H9 (cell line): ENCODE measurements around the gene FBXL19. TPM values are rescaled to one million over a fixed set of nuclear protein-coding genes. Genes with fewer than 3 reads are reported as not detected.

Experiments
- DNase-seq: peaks from one replicate; pipeline ENCODE4 v3.0.0-alpha.2; 2017
- H2AFZ ChIP-seq: one replicate; pipeline ENCODE4 v1.6.1; 2013; ENCODE audit warnings: mild to moderate bottlenecking, low read length, control low read depth, moderate library complexity
- H2AK5ac ChIP-seq: 2 replicates; pipeline ENCODE4 v1.6.1; 2013; ENCODE audit warnings: low read length, control low read depth, mixed read lengths; ENCODE audit not compliant: insufficient read length
- H2BK120ac ChIP-seq: one replicate; pipeline ENCODE4 v1.6.1; 2013; ENCODE audit warnings: low read depth, mild to moderate bottlenecking, low read length, control low read depth, inconsistent platforms; ENCODE audit not compliant: poor library complexity, severe bottlenecking
- H2BK12ac ChIP-seq: 2 replicates; pipeline ENCODE4 v1.6.1; 2013; ENCODE audit warnings: low read length, control low read depth, mixed read lengths, low read depth; ENCODE audit not compliant: insufficient read length
- H2BK15ac ChIP-seq: 2 replicates; pipeline ENCODE4 v1.6.1; 2013; ENCODE audit warnings: low read depth, low read length, control low read depth
- H2BK20ac ChIP-seq: one replicate; pipeline ENCODE4 v1.6.1; 2013; ENCODE audit warnings: low read depth, mild to moderate bottlenecking, low read length, control low read depth, inconsistent platforms; ENCODE audit not compliant: poor library complexity, severe bottlenecking
- H2BK5ac ChIP-seq: 2 replicates; pipeline ENCODE4 v1.6.1; 2013; ENCODE audit warnings: low read length, control low read depth, mixed read lengths; ENCODE audit not compliant: insufficient read length
- H3K14ac ChIP-seq: 2 replicates; pipeline ENCODE4 v1.6.1; 2013; ENCODE audit warnings: low read length, control low read depth; ENCODE audit not compliant: insufficient read depth
- H3K18ac ChIP-seq: 2 replicates; pipeline ENCODE4 v1.6.1; 2013; ENCODE audit warnings: low read depth, mild to moderate bottlenecking, mixed read lengths, low read length, control low read depth; ENCODE audit not compliant: insufficient read length
- H3K23ac ChIP-seq: 2 replicates; pipeline ENCODE4 v1.6.1; 2013; ENCODE audit warnings: low read length, control low read depth, mixed read lengths, low read depth; ENCODE audit not compliant: insufficient read length
- H3K23me2 ChIP-seq: 2 replicates; pipeline ENCODE4 v1.6.1; 2013; ENCODE audit warnings: low read depth, mild to moderate bottlenecking, mixed read lengths, low read length, control low read depth; ENCODE audit not compliant: insufficient read length, poor library complexity, severe bottlenecking
- H3K27ac ChIP-seq: 2 replicates; pipeline ENCODE4 v1.5.1; 2013; ENCODE audit warnings: low read length, control low read depth, mixed read lengths, low read depth; ENCODE audit not compliant: insufficient read length
- H3K27me3 ChIP-seq: 2 replicates; pipeline ENCODE4 v1.6.1; 2013; ENCODE audit warnings: low read length, control low read depth, inconsistent platforms; ENCODE audit not compliant: insufficient read depth
- H3K4ac ChIP-seq: 2 replicates; pipeline ENCODE4 v1.6.1; 2013; ENCODE audit warnings: low read depth, mild to moderate bottlenecking, control low read depth, inconsistent platforms, low read length, moderate library complexity
- H3K4me1 ChIP-seq: 2 replicates; pipeline ENCODE4 v1.6.1; 2013; ENCODE audit warnings: low read length, control low read depth, inconsistent platforms; ENCODE audit not compliant: insufficient read depth
- H3K4me2 ChIP-seq: 2 replicates; pipeline ENCODE4 v1.6.1; 2013; ENCODE audit warnings: low read length, control low read depth, mixed read lengths; ENCODE audit not compliant: insufficient read length, insufficient read depth
- H3K56ac ChIP-seq: 2 replicates; pipeline ENCODE4 v1.6.1; 2013; ENCODE audit warnings: low read depth, mild to moderate bottlenecking, mixed read lengths, low read length, control low read depth; ENCODE audit not compliant: insufficient read length
- H3K79me1 ChIP-seq: 2 replicates; pipeline ENCODE4 v1.6.1; 2013; ENCODE audit warnings: low read depth, mild to moderate bottlenecking, moderate library complexity, low read length, control low read depth, inconsistent platforms; ENCODE audit not compliant: insufficient read depth, poor library complexity, severe bottlenecking
- H3K79me2 ChIP-seq: 2 replicates; pipeline ENCODE4 v1.6.1; 2013; ENCODE audit warnings: low read length, control low read depth, inconsistent platforms; ENCODE audit not compliant: insufficient read depth
- H3K9ac ChIP-seq: 2 replicates; pipeline ENCODE4 v1.6.1; 2013; ENCODE audit warnings: low read length, control low read depth, mixed read lengths; ENCODE audit not compliant: insufficient read length; ENCODE audit errors: extremely low read depth
- H3K9me3 ChIP-seq: one replicate; pipeline ENCODE4 v1.6.1; 2013; ENCODE audit warnings: low read depth, low read length, inconsistent platforms; ENCODE audit not compliant: control insufficient read depth
- H3T11ph ChIP-seq: one replicate; pipeline ENCODE4 v1.6.1; 2013; ENCODE audit warnings: mild to moderate bottlenecking, low read length, control low read depth, inconsistent platforms
- H4K20me1 ChIP-seq: one replicate; pipeline ENCODE4 v1.6.1; 2013; ENCODE audit not compliant: control insufficient read depth, insufficient read length, insufficient read depth
- H4K5ac ChIP-seq: 2 replicates; pipeline ENCODE4 v1.6.1; 2013; ENCODE audit warnings: low read depth, mild to moderate bottlenecking, mixed read lengths, low read length, control low read depth; ENCODE audit not compliant: insufficient read length
- H4K8ac ChIP-seq: replicated peaks from 2 replicates; pipeline ENCODE4 v1.6.1; 2013; ENCODE audit warnings: low read length, control low read depth, mixed read lengths, low read depth; ENCODE audit not compliant: insufficient read length
- H4K91ac ChIP-seq: 2 replicates; pipeline ENCODE4 v1.6.1; 2013; ENCODE audit warnings: low read depth, mild to moderate bottlenecking, moderate library complexity, mixed read lengths, low read length, control low read depth; ENCODE audit not compliant: insufficient read length
- H3K27ac Mint-ChIP-seq, 3 experiments: 2 replicates in 2 of 3; 3 replicates in 1 of 3; pipeline ENCODE4 v1.8.0; 2020 to 2021; ENCODE audit warnings: mixed read lengths in 3 of 3, mild to moderate bottlenecking in 1 of 3, moderate library complexity in 1 of 3
- H3K27me3 Mint-ChIP-seq: 2 replicates; pipeline ENCODE4 v1.8.0; 2021; ENCODE audit warnings: low read depth, mild to moderate bottlenecking, moderate library complexity, mixed read lengths
- H3K36me3 Mint-ChIP-seq, 3 experiments: 2 replicates in 2 of 3; 3 replicates in 1 of 3; pipeline ENCODE4 v1.8.0; 2020 to 2021; ENCODE audit warnings: low read depth in 3 of 3, mixed read lengths in 3 of 3; ENCODE audit not compliant: insufficient read depth in 1 of 3
- H3K4me1 Mint-ChIP-seq, 2 experiments: 2 replicates each; pipeline ENCODE4 v1.8.0; 2020; ENCODE audit warnings: mixed read lengths in 2 of 2
- H3K4me3 Mint-ChIP-seq, 2 experiments: 2 replicates in 1 of 2; 3 replicates in 1 of 2; pipeline ENCODE4 v1.8.0; 2020 to 2021; ENCODE audit warnings: mild to moderate bottlenecking in 2 of 2, mixed read lengths in 2 of 2, moderate library complexity in 1 of 2
- H3K9me3 Mint-ChIP-seq, 2 experiments: 2 replicates in 1 of 2; 3 replicates in 1 of 2; pipeline ENCODE4 v1.8.0; 2020; ENCODE audit warnings: mild to moderate bottlenecking in 2 of 2, mixed read lengths in 2 of 2, moderate library complexity in 1 of 2
- CTCF ChIP-seq: fragments of 200-600 bp; sonication (generic); conservative IDR thresholded peaks from 3 replicates; pipeline ENCODE4 v1.8.0; 2021; ENCODE audit warnings: antibody characterized with exemption, mild to moderate bottlenecking
- WGBS: extraction: QIAGEN DNeasy Blood & Tissue Kit; methylation state at CpG from one replicate; pipeline ENCODE4 v1.1.7; 2013; ENCODE audit warnings: missing lambda C conversion rate, low lambda C conversion rate, mixed read lengths; ENCODE audit not compliant: insufficient read length; ENCODE audit errors: extremely low coverage; 5-methylcytosine and 5-hydroxymethylcytosine counted together
- total RNA-seq: library from RNA; stranded (reverse); gene quantifications from 2 replicates; pipeline ENCODE4 v1.2.1, GENCODE V29; 2021

Gene FBXL19
- total RNA-seq, 1 experiment from 2014 or later, result 66.8 TPM

- Histone ChIP-seq H3K56ac (no peak overlapping the region), H3K14ac (no peak overlapping the region), H3T11ph (no peak overlapping the region), H3K9ac (no peak overlapping the region), H3K79me1 (no peaks in the 10 kb centered on the region), H3K23me2 (peaks cover 11% of the 10 kb centered on the region), H4K20me1 (no peaks in the 10 kb centered on the region), H4K8ac (no peak overlapping the region), H3K18ac (no peak overlapping the region), H3K79me2 (no peaks in the 10 kb centered on the region), H3K4ac (no peak overlapping the region), H2BK5ac (no peak overlapping the region), H2BK12ac (no peak overlapping the region), H3K27me3 (no peaks in the 10 kb centered on the region), H4K5ac (no peak overlapping the region), H2BK15ac (no peak overlapping the region), H2BK120ac (no peak overlapping the region), H3K27ac (no peak overlapping the region), H2AK5ac (no peak overlapping the region), H3K9me3 (no peaks in the 10 kb centered on the region), H3K4me1 (no peaks in the 10 kb centered on the region), H2BK20ac (no peak overlapping the region), H3K23ac (no peak overlapping the region), H4K91ac (no peak overlapping the region), H3K4me2 (no peak overlapping the region), H2AFZ (no peak overlapping the region)
- TF ChIP-seq CTCF, result no peak
- no CpG with 5 or more reads among the region's 1 CpG for WGBS
- Mint-ChIP-seq H3K36me3 (peaks cover 0 to 8% (median 0%) of the 10 kb centered on the region in 3 experiments; a peak in 2 of 7 replicates), H3K27me3 (peaks cover 4% of the 10 kb centered on the region; the same call in 1 of the 2 replicates), H3K27ac (no peak overlapping the region), H3K9me3 (no peaks in the 10 kb centered on the region), H3K4me1 (peaks cover 26 to 28% of the 10 kb centered on the region in 2 experiments), H3K4me3 (peak overlapping the region in 1 of 2 experiments; percentile 42; a peak in 1 of 5 replicates)
- DNase-seq, result no peak
Measured at GRCh38 chr16:30951193-30951592, 27.8 kb downstream of the FBXL19 start.
